Measurements from ENCODE around the gene TMEM45A. TPM values are rescaled to one million over a fixed set of nuclear protein-coding genes. Genes with fewer than 3 reads are reported as not detected.

The TMEM45A gene
- total and polyA plus RNA-seq, 2 donors (not counting 3 experiments of a cell fraction or from before 2014, with no cell fraction given) = 5.6 to 8.6 TPM

GRCh38 chr3:100545371-100545770 lies 53.0 kb downstream of the TMEM45A start:
- ChIA-PET POLR2A (no interaction called here), CTCF (no interaction called here)
- no peak for TF ChIP-seq POLR2AphosphoS5 (IDR thresholded peaks at IDR 0.05; ENCODE audit: insufficient read depth, low read depth, low read length)
- TF ChIP-seq GATA2 (IDR thresholded peaks at IDR 0.05; ENCODE audit: insufficient read depth, insufficient read length, low read depth, low read length) = no peak
- TF ChIP-seq FOS (IDR thresholded peaks at IDR 0.05; ENCODE audit: borderline replicate concordance, insufficient read depth, low read length) = no peak
- TF ChIP-seq JUN (IDR thresholded peaks at IDR 0.05; ENCODE audit: borderline replicate concordance, insufficient read depth, insufficient read length, low read depth) = no peak
- TF ChIP-seq POLR2A (IDR thresholded peaks at IDR 0.05; ENCODE audit: low read depth, low read length) = no peak
- TF ChIP-seq, protein P1, sequence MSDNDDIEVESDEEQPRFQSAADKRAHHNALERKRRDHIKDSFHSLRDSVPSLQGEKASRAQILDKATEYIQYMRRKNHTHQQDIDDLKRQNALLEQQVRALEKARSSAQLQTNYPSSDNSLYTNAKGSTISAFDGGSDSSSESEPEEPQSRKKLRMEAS (IDR thresholded peaks at IDR 0.05; ENCODE audit: insufficient read depth, insufficient read length) = no peak
- TF ChIP-seq EZH2 (IDR thresholded peaks at IDR 0.05; ENCODE audit: borderline replicate concordance, low read depth, low read length, severe bottlenecking) = no peak
- no peak for TF ChIP-seq MYC (IDR thresholded peaks at IDR 0.05; ENCODE audit: low read depth, low read length)
- TF ChIP-seq, protein P2, sequence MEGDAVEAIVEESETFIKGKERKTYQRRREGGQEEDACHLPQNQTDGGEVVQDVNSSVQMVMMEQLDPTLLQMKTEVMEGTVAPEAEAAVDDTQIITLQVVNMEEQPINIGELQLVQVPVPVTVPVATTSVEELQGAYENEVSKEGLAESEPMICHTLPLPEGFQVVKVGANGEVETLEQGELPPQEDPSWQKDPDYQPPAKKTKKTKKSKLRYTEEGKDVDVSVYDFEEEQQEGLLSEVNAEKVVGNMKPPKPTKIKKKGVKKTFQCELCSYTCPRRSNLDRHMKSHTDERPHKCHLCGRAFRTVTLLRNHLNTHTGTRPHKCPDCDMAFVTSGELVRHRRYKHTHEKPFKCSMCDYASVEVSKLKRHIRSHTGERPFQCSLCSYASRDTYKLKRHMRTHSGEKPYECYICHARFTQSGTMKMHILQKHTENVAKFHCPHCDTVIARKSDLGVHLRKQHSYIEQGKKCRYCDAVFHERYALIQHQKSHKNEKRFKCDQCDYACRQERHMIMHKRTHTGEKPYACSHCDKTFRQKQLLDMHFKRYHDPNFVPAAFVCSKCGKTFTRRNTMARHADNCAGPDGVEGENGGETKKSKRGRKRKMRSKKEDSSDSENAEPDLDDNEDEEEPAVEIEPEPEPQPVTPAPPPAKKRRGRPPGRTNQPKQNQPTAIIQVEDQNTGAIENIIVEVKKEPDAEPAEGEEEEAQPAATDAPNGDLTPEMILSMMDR (IDR thresholded peaks at IDR 0.05; ENCODE audit: extremely low read depth in 1 of 2, insufficient read depth in 1 of 2, low read depth in 1 of 2, low read length in 2 of 2) = no peak
- BruUV-seq (replicated peaks) = no TSS peak
- Histone ChIP-seq H2AFZ (ENCODE audit: low read depth, low read length) (no peak overlapping the region), H3K27ac (ENCODE audit: insufficient read depth, low read depth, low read length) (no peak overlapping the region), H3K79me2 (ENCODE audit: control insufficient read depth, insufficient read depth, low read length) (no peaks in the 10 kb centered on the region), H3K4me2 (ENCODE audit: insufficient read depth, low read length) (no peak overlapping the region), H3K36me3 (ENCODE audit: control insufficient read depth in 2 of 2, extremely low read depth in 1 of 2, insufficient read depth in 2 of 2, low read length in 2 of 2) (no peaks in the 10 kb centered on the region), H4K20me1 (replicated peaks; ENCODE audit: control insufficient read depth, extremely low read depth, insufficient read depth, low read length) (no peaks in the 10 kb centered on the region), H3K9ac (replicated peaks; ENCODE audit: extremely low read depth, insufficient read depth, low read length) (no peak overlapping the region), H3K4me1 (ENCODE audit: control insufficient read depth, extremely low read depth, insufficient read depth, low read length) (no peaks in the 10 kb centered on the region), H3K27me3 (ENCODE audit: control insufficient read depth in 2 of 2, insufficient read depth in 2 of 2, low read length in 2 of 2) (peaks cover 0 to 3% of the 10 kb centered on the region in 2 experiments), H3K4me3 (replicated peaks in 1 of 3; ENCODE audit: insufficient read depth in 1 of 3, low read depth in 1 of 3, low read length in 3 of 3) (no peak overlapping the region), H3K9me1 (replicated peaks; ENCODE audit: control insufficient read depth, extremely low read depth, insufficient read depth, low read length) (no peaks in the 10 kb centered on the region), H3K9me3 (replicated peaks; ENCODE audit: control insufficient read depth, insufficient read depth, low read length) (no peaks in the 10 kb centered on the region)
- dilution Hi-C loops (cut with MboI; ENCODE audit: extremely low pct_ligation_motif_present, low sequenced_read_pairs) (no loop called here), intact Hi-C loops (cut with micrococcal nuclease) (no loop called here)
- no peak for DNase-seq (ENCODE audit: low read depth, low spot score)
- FAIRE-seq = no peak
